CD8-positive, alpha-beta memory T cell (primary cell): ENCODE measurements around the gene DOK7. TPM values are rescaled to one million over a fixed set of nuclear protein-coding genes. Genes with fewer than 3 reads are reported as not detected.

Experiments
- CTCF ChIA-PET: fragments of 350-600 bp; sonication (Branson Sonifier 250); formaldehyde crosslinking; loops from one replicate; lab custom pipeline; 2021; ENCODE audit warnings: antibody characterized with exemption; lab: Charles Lee
- POLR2A ChIA-PET: fragments of 350-600 bp; sonication (Branson Sonifier 250); formaldehyde crosslinking; loops from one replicate; lab custom pipeline; 2021; ENCODE audit warnings: antibody characterized with exemption; lab: Charles Lee
- DNase-seq, 5 donors: peaks; one replicate each; pipeline versions ENCODE4 v3.0.0 to v3.0.0-alpha.2; 2020 to 2022; ENCODE audit warnings: mixed read lengths in 1 of 5
- H3K27ac ChIP-seq: one replicate; pipeline ENCODE4 v1.7.0; 2013; ENCODE audit warnings: low read depth, mild to moderate bottlenecking, low read length, moderate library complexity
- H3K27me3 ChIP-seq: 2 replicates; pipeline ENCODE4 v1.7.0; 2013; ENCODE audit warnings: low read length, mild to moderate bottlenecking; ENCODE audit not compliant: insufficient read depth, poor library complexity, severe bottlenecking
- H3K36me3 ChIP-seq: 2 replicates; pipeline ENCODE4 v1.7.0; 2013; ENCODE audit warnings: mild to moderate bottlenecking, low read length, moderate library complexity; ENCODE audit not compliant: insufficient read depth
- H3K4me1 ChIP-seq: 2 replicates; pipeline ENCODE4 v1.7.0; 2013; ENCODE audit warnings: mild to moderate bottlenecking, low read length, moderate library complexity; ENCODE audit not compliant: insufficient read depth
- H3K4me3 ChIP-seq: 2 replicates; pipeline ENCODE4 v1.7.0; 2013; ENCODE audit warnings: mild to moderate bottlenecking, low read length
- H3K9me3 ChIP-seq: 2 replicates; pipeline ENCODE4 v1.7.0; 2013; ENCODE audit warnings: mild to moderate bottlenecking, low read length
- H3K27ac Mint-ChIP-seq, 8 donors: one replicate each; pipeline ENCODE4 v1.8.0; 2020 to 2021; ENCODE audit warnings: mixed read lengths in 8 of 8, mild to moderate bottlenecking in 6 of 8, inconsistent platforms in 3 of 8, moderate library complexity in 3 of 8
- H3K27me3 Mint-ChIP-seq, 2 donors: one replicate each; pipeline ENCODE4 v1.8.0; 2020 to 2021; ENCODE audit warnings: mixed read lengths in 2 of 2, mild to moderate bottlenecking in 1 of 2, moderate library complexity in 1 of 2
- H3K36me3 Mint-ChIP-seq, 3 donors: one replicate each; pipeline ENCODE4 v1.8.0; 2020 to 2021; ENCODE audit warnings: mixed read lengths in 3 of 3, inconsistent platforms in 1 of 3, mild to moderate bottlenecking in 1 of 3
- H3K4me1 Mint-ChIP-seq, 3 donors: one replicate each; pipeline ENCODE4 v1.8.0; 2020 to 2021; ENCODE audit warnings: mixed read lengths in 3 of 3, inconsistent platforms in 1 of 3, mild to moderate bottlenecking in 1 of 3
- H3K4me3 Mint-ChIP-seq, 7 donors: one replicate each; pipeline ENCODE4 v1.8.0; 2020 to 2021; ENCODE audit warnings: mixed read lengths in 7 of 7, mild to moderate bottlenecking in 6 of 7, moderate library complexity in 4 of 7, inconsistent platforms in 2 of 7
- H3K9me3 Mint-ChIP-seq, 5 donors: one replicate each; pipeline ENCODE4 v1.8.0; 2020 to 2022; ENCODE audit warnings: mixed read lengths in 5 of 5, mild to moderate bottlenecking in 3 of 5, moderate library complexity in 2 of 5, inconsistent platforms in 1 of 5
- polyA plus RNA-seq: library from polyadenylated mRNA; unstranded; fragments of 300-500 nt; fragmentation: Illumina TruSeq; gene quantifications from one replicate; pipeline ENCODE4 v1.2.3, GENCODE V29; 2021
- total RNA-seq, 2 experiments: library from RNA; stranded (reverse); gene quantifications; one replicate each; pipeline ENCODE4 v1.2.3, GENCODE V29; 2021

The DOK7 gene
- total and polyA plus RNA-seq, 3 experiments from 2014 or later = not detected

DNA sequence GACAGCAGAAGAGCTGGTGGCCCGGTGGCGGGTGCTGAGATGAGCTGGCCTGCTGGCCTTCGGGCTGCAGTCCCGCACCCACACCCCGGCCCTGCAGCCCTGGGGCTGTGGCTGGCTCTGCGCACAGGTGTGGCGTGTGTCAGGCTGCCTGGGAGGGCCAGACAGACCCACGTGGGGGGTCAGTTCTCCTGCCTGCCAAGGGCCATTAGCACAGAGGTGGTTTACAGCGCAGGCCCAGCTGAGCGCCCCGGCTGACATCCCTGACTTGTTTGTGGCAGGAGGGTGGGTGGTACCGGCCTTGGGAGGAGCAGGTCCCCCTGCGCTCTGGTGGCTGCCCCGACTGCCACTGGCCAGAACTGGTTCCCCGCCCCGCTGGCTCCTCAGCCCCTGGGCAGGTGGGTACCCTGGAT is 30.7 kb upstream of the DOK7 start:
- Histone ChIP-seq H3K9me3 (no peaks in the 10 kb centered on the region), H3K36me3 (no peaks in the 10 kb centered on the region), H3K4me1 (no peaks in the 10 kb centered on the region), H3K4me3 (no peak overlapping the region), H3K27ac (no peak overlapping the region), H3K27me3 (no peaks in the 10 kb centered on the region)
- no peak for DNase-seq
- no peak overlapping the region for H3K27ac Mint-ChIP-seq
- POLR2A ChIA-PET = no interaction called here
- peaks cover 0 to 2% of the 10 kb centered on the region in 2 donors for H3K27me3 Mint-ChIP-seq
- no peaks in the 10 kb centered on the region for H3K4me1 Mint-ChIP-seq
- CTCF ChIA-PET = no interaction called here
- no peak overlapping the region for H3K4me3 Mint-ChIP-seq
- no peaks in the 10 kb centered on the region for H3K36me3 Mint-ChIP-seq
- H3K9me3 Mint-ChIP-seq = no peaks in the 10 kb centered on the region

DNA sequence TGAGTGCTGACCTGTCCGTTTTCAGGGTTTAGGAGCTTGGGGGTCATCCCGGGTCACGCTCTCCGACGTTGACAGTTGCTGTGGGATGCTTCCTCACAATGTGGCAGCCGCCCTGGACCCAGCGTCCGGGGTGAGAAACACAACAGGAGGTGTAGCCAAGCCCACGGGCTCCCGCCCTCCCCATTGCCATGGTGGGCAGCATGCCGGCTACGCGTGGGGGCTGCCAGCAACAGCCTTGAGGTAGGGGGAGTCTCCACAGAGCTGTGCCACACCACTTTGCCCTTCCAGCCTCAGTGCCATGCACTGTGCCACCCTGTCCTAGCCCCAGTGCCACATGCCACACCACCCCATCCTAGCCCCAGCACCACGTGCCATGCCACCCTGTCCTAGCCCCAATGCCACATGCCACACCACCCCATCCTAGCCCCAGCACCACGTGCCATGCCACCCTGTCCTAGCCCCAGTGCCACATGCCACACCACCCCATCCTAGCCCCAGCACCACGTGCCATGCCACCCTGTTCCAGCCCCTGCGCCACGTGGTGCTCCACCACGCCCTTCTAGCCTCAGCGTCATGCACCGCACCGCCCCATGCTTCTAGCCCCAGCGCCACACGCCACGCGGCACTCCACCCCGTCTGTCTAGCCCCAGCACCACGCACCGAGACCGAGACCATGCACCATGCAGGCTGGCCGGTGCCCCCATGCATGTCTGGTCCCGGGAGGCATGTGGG is 29.8 kb upstream of the DOK7 start:
- H3K4me3 Mint-ChIP-seq = no peak overlapping the region
- H3K36me3 Mint-ChIP-seq = no peaks in the 10 kb centered on the region
- Histone ChIP-seq H3K27ac (no peak overlapping the region), H3K27me3 (no peaks in the 10 kb centered on the region), H3K4me1 (no peaks in the 10 kb centered on the region), H3K36me3 (no peaks in the 10 kb centered on the region), H3K9me3 (no peaks in the 10 kb centered on the region), H3K4me3 (no peak overlapping the region)
- DNase-seq = no peak
- H3K4me1 Mint-ChIP-seq = no peaks in the 10 kb centered on the region
- ChIA-PET CTCF (no interaction called here), POLR2A (no interaction called here)
- H3K27ac Mint-ChIP-seq = no peak overlapping the region
- peaks cover 0 to 2% of the 10 kb centered on the region in 2 donors for H3K27me3 Mint-ChIP-seq
- no peaks in the 10 kb centered on the region for H3K9me3 Mint-ChIP-seq

DNA sequence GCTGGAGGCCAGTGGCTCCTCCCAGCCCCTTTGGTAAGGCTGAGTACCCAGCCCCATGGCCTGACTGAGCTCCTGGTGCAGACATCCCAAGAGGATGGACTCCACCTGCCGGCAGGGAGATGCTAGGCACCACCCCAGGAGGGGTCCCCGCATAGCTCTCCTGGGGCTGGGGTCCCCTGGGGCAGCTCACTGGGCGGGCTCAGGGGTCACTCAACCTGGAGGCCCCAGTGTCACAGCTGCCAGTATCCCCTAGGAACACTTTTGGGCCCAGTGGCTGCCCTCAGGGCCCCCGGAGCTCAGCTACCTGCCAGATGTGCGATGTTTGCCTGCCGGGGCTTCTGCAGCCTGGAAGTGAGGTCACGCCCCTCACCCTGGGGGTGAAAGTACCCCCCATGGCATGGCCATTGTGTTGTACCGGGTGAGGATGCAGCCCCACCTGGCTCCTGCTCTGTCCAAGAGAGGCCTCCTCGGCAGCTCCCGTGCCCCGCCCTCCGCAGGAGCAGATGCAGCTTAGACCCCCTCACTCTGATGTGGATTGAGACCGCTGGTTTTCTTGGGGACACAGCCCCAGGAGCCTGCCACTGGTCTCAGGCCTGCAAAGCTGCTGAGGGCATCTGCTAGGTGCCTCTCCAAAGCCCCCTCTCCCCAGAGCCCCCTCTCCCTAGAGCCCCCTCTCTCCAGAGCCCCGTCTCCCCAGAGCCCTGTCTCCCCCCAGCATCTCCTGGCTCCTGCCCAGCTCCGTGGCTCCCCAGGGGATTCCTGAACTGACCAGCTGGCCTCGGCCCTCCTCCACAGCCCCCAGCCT is 28.0 kb upstream of the DOK7 start:
- no peaks in the 10 kb centered on the region for H3K4me1 Mint-ChIP-seq
- Histone ChIP-seq H3K36me3 (no peaks in the 10 kb centered on the region), H3K4me1 (no peaks in the 10 kb centered on the region), H3K9me3 (no peaks in the 10 kb centered on the region), H3K27me3 (no peaks in the 10 kb centered on the region), H3K4me3 (no peak overlapping the region), H3K27ac (no peak overlapping the region)
- no peaks in the 10 kb centered on the region for H3K36me3 Mint-ChIP-seq
- POLR2A ChIA-PET = no interaction called here
- no peak overlapping the region for H3K4me3 Mint-ChIP-seq
- peak overlapping the region in 1 of 8 donors; percentile 50 for H3K27ac Mint-ChIP-seq
- peaks cover 0 to 2% of the 10 kb centered on the region in 2 donors for H3K27me3 Mint-ChIP-seq
- H3K9me3 Mint-ChIP-seq = no peaks in the 10 kb centered on the region
- CTCF ChIA-PET = no interaction called here
- DNase-seq = no peak

DNA sequence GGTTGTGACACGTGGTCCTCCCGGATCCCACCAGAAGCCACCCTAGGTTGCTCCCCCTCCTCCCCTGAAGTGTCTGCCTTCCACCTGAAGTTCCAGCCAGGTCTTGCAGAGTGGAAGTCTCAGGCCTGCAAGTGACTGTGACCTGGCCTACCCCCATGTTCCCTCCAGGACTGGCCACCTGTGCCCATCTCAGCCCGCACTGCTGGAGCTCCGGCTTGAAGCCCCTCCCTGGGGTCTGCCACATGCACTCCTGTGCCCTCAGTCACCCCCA is 27.5 kb upstream of the DOK7 start:
- Histone ChIP-seq H3K4me1 (no peaks in the 10 kb centered on the region), H3K4me3 (no peak overlapping the region), H3K36me3 (no peaks in the 10 kb centered on the region), H3K9me3 (no peaks in the 10 kb centered on the region), H3K27ac (no peak overlapping the region), H3K27me3 (no peaks in the 10 kb centered on the region)
- Mint-ChIP-seq H3K27ac (peak overlapping the region in 1 of 8 donors; percentile 50), H3K4me3 (no peak overlapping the region), H3K27me3 (peaks cover 0 to 2% of the 10 kb centered on the region in 2 donors), H3K36me3 (no peaks in the 10 kb centered on the region), H3K4me1 (no peaks in the 10 kb centered on the region), H3K9me3 (no peaks in the 10 kb centered on the region)
- CTCF ChIA-PET = no interaction called here
- POLR2A ChIA-PET = no interaction called here
- DNase-seq = no peak

DNA sequence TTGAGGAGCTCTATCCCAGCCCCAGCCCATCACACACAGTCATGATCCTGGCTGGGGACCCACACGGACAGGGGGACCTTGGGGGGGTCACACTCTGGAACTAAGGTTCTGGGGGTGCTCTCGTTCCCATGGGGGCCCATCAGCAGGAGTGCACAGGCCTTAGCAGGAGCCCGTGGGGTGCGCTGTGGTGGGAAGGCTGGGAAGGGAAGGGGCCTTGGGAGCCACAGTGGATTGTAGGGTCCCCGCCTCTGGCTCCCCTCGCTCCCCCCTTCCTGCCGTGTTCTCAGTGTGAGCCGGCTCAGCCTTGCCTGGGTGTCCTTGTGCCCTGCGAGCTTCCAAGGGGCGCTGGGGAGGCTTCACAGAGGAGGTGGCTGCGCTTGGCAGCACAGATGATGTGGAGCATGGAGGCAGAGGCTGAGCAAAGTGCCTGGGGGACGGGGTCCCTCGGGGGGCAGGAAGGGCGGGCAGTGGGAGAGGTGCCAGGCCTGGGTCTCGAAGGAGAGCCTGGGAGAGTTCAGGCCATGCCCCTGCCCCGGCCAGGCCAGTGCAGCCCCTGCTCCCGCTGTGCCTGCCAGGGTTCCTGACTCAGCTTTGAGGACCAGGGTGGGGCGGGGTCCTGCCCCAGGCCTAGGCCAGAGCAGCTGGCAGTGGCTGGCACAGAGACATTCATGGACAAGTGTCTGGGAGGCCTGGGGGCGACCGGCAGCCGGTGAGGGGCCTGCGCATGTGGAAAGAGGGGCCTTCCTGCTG is 26.9 kb upstream of the DOK7 start:
- POLR2A ChIA-PET = no interaction called here
- DNase-seq = no peak
- no peaks in the 10 kb centered on the region for H3K4me1 Mint-ChIP-seq
- no peak overlapping the region for H3K4me3 Mint-ChIP-seq
- Histone ChIP-seq H3K36me3 (no peaks in the 10 kb centered on the region), H3K4me3 (no peak overlapping the region), H3K27me3 (no peaks in the 10 kb centered on the region), H3K27ac (no peak overlapping the region), H3K9me3 (no peaks in the 10 kb centered on the region), H3K4me1 (no peaks in the 10 kb centered on the region)
- no peaks in the 10 kb centered on the region for H3K36me3 Mint-ChIP-seq
- no peaks in the 10 kb centered on the region for H3K9me3 Mint-ChIP-seq
- peaks cover 0 to 1% of the 10 kb centered on the region in 2 donors for H3K27me3 Mint-ChIP-seq
- CTCF ChIA-PET = no interaction called here
- H3K27ac Mint-ChIP-seq = no peak overlapping the region

DNA sequence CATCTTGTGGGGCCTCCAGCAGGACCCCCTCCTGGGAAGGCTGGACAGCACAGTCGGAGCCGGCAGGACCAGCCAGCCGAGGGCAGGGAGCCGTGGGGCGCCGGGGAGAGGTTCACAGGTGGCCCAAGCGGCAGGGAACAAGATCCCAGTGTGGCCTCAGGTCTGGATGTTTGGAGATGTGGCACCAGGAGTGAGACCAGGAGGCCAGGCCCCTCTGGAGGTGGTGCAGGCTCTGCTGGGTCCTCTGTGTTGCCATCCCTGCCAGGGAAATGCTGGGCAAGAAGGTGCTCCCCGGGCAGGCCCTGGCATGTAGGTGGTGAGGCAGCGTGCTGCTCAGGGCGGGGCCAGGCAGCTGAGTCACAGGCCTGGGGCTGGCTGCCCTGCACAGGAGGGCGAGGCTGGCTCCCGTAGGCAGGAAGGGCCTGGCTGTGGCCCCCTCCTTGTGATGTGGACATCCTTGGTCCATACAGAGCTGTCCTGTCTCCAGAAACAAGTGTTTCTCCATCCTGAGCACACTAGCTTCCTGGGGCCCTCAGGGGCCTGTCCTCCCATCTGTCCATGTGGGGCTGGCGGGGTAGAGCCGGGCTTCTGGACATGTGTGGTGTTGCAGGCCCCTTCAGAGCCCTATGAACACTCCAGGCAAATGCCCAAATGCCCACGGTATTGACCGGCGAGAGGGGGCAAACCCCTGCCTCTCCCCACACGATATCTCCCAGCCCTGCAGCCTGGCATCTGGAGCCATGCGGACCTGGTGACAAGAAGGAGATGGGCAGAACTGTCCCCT is 26.1 kb upstream of the DOK7 start:
- Histone ChIP-seq H3K4me3 (no peak overlapping the region), H3K27me3 (no peaks in the 10 kb centered on the region), H3K9me3 (no peaks in the 10 kb centered on the region), H3K4me1 (no peaks in the 10 kb centered on the region), H3K36me3 (no peaks in the 10 kb centered on the region), H3K27ac (no peak overlapping the region)
- Mint-ChIP-seq H3K36me3 (no peaks in the 10 kb centered on the region), H3K4me1 (no peaks in the 10 kb centered on the region), H3K27ac (no peak overlapping the region), H3K27me3 (no peaks in the 10 kb centered on the region), H3K9me3 (no peaks in the 10 kb centered on the region), H3K4me3 (no peak overlapping the region)
- DNase-seq = no peak
- ChIA-PET CTCF (no interaction called here), POLR2A (no interaction called here)

DNA sequence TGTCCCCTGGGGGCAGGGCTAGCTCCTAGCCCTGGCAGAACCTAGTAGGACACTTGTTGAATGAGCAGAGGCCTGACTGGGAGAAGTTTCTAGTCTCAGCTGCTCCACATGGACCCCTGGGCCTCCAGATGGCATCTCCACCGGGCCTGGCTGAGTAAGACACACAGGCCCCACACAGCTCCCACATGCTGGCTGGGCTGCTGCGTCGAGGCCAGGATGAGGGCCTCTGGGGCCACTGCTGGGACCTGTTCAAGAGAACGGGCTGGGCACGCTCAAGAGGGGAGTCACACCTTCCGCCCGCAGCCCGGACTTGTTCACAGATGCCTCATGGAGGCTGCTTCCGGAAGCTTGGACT is 25.5 kb upstream of the DOK7 start:
- Histone ChIP-seq H3K4me3 (no peak overlapping the region), H3K4me1 (no peaks in the 10 kb centered on the region), H3K27ac (no peak overlapping the region), H3K36me3 (no peaks in the 10 kb centered on the region), H3K9me3 (no peaks in the 10 kb centered on the region), H3K27me3 (no peaks in the 10 kb centered on the region)
- ChIA-PET CTCF (no interaction called here), POLR2A (no interaction called here)
- no peak overlapping the region for H3K4me3 Mint-ChIP-seq
- no peak for DNase-seq
- H3K9me3 Mint-ChIP-seq = no peaks in the 10 kb centered on the region
- no peaks in the 10 kb centered on the region for H3K27me3 Mint-ChIP-seq
- H3K4me1 Mint-ChIP-seq = no peaks in the 10 kb centered on the region
- H3K36me3 Mint-ChIP-seq = no peaks in the 10 kb centered on the region
- H3K27ac Mint-ChIP-seq = peak overlapping the region in 1 of 8 donors; percentile 21
